Measurements from ENCODE around the gene RANBP1. TPM values are rescaled to one million over a fixed set of nuclear protein-coding genes. Genes with fewer than 3 reads are reported as not detected.

RANBP1 gene
- total and polyA plus RNA-seq, 12 donors = 31.8 to 71.7 (median 39.0) TPM

- no peak for TF ChIP-seq CTCF (IDR thresholded peaks at IDR 0.05)
- H3K4me1 ChIP-seq = peaks cover 8 to 34% (median 21%) of the 10 kb centered on the region in 9 donors
- no peaks in the 10 kb centered on the region for H3K27me3 ChIP-seq
- intact Hi-C loops (cut with DNase I) = loop anchor here in 2 of 10 donors (10.0 kb wide), 2 partner anchors 147 to 157 kb away; no protein-coding TSS in a partner anchor
- no peak overlapping the region for H3K4me3 ChIP-seq
- H3K36me3 ChIP-seq = peaks cover 0 to 74% (median 31%) of the 10 kb centered on the region in 9 donors
- no peak overlapping the region for H3K27ac ChIP-seq
- no peak for ATAC-seq
- WGBS, 2 donors = 94 to 95% methylated on average over 22 of the region's 22 CpGs
- DNase-seq = no peak
- no peaks in the 10 kb centered on the region for H3K9me3 ChIP-seq
These were observed 6.0 kb downstream of the RANBP1 start for GRCh38 chr22:20121856-20122415.

- Histone ChIP-seq H3K4me3 (no peak overlapping the region), H3K27ac (no peak overlapping the region), H3K4me1 (peaks cover 4 to 26% (median 16%) of the 10 kb centered on the region in 9 donors), H3K9me3 (no peaks in the 10 kb centered on the region), H3K27me3 (no peaks in the 10 kb centered on the region), H3K36me3 (peaks cover 0 to 84% (median 31%) of the 10 kb centered on the region in 9 donors)
- ATAC-seq (no peak), DNase-seq (no peak)
- intact Hi-C loops (cut with DNase I) = loop anchor here in 2 of 10 donors (10.0 kb wide), 2 partner anchors 149 to 159 kb away; no protein-coding TSS in a partner anchor
- no peak for TF ChIP-seq CTCF (IDR thresholded peaks at IDR 0.05)
- WGBS, 2 donors = 92 to 94% methylated on average over 13 of the region's 13 CpGs
These were observed 7.6 kb downstream of the RANBP1 start for GRCh38 chr22:20123366-20124082.

GRCh38 chr22:20124083-20124787 lies 8.3 kb downstream of the RANBP1 start:
- H3K4me1 ChIP-seq = peaks cover 0 to 19% (median 9%) of the 10 kb centered on the region in 9 donors
- whole genome bisulfite sequencing, 2 donors = 91 to 94% methylated on average over 11 of the region's 11 CpGs
- H3K27ac ChIP-seq = no peak overlapping the region
- intact Hi-C loops (cut with DNase I) = loop anchor here in 2 of 10 donors (10.0 kb wide), 2 partner anchors 149 to 159 kb away; no protein-coding TSS in a partner anchor
- no peak for TF ChIP-seq CTCF (IDR thresholded peaks at IDR 0.05)
- DNase-seq = no peak
- H3K36me3 ChIP-seq = peaks cover 0 to 78% (median 26%) of the 10 kb centered on the region in 9 donors
- no peaks in the 10 kb centered on the region for H3K27me3 ChIP-seq
- H3K4me3 ChIP-seq = no peak overlapping the region
- H3K9me3 ChIP-seq = no peaks in the 10 kb centered on the region
- no peak for ATAC-seq

All from heart right ventricle (tissue), 16 donors.